GM23248 (cell line): ENCODE measurements around the gene SUPT3H. TPM values are rescaled to one million over a fixed set of nuclear protein-coding genes. Genes with fewer than 3 reads are reported as not detected.
A peak's percentile ranks its signal among the peaks of the same experiment; 100 is the strongest.

Experiments
- DNase-seq: peaks from one replicate; pipeline ENCODE4 v3.0.0-alpha.2; 2015
- H2AFZ ChIP-seq: fragments of 200-600 bp; sonication (generic); 2 replicates; pipeline ENCODE4 v1.6.1; 2016; ENCODE audit warnings: antibody characterized with exemption
- H3F3A ChIP-seq: fragments of 200-600 bp; sonication (generic); 2 replicates; pipeline ENCODE4 v1.6.1; 2016; ENCODE audit warnings: mild to moderate bottlenecking, antibody characterized with exemption, mixed run types; ENCODE audit not compliant: insufficient read depth
- H3K27ac ChIP-seq: fragments of 200-600 bp; sonication (generic); 2 replicates; pipeline ENCODE4 v1.5.1; 2016; ENCODE audit warnings: mild to moderate bottlenecking
- H3K27me3 ChIP-seq: fragments of 200-600 bp; sonication (generic); replicated peaks from 2 replicates; pipeline ENCODE4 v1.6.1; 2016; ENCODE audit warnings: mild to moderate bottlenecking; ENCODE audit not compliant: insufficient read depth
- H3K36me3 ChIP-seq: fragments of 200-600 bp; sonication (generic); 2 replicates; pipeline ENCODE4 v1.6.1; 2016; ENCODE audit warnings: low read depth, mild to moderate bottlenecking
- H3K4me1 ChIP-seq: fragments of 200-600 bp; sonication (generic); 2 replicates; pipeline ENCODE4 v1.6.1; 2016; ENCODE audit warnings: mild to moderate bottlenecking; ENCODE audit not compliant: insufficient read depth
- H3K4me2 ChIP-seq: fragments of 200-600 bp; sonication (generic); one replicate; pipeline ENCODE4 v1.6.1; 2016; ENCODE audit warnings: mild to moderate bottlenecking; ENCODE audit not compliant: unreplicated experiment
- H3K4me3 ChIP-seq: fragments of 200-600 bp; sonication (generic); 2 replicates; pipeline ENCODE4 v1.5.1; 2016; ENCODE audit warnings: mild to moderate bottlenecking
- H3K79me2 ChIP-seq: fragments of 200-600 bp; sonication (generic); 2 replicates; pipeline ENCODE4 v1.6.1; 2016; ENCODE audit warnings: mild to moderate bottlenecking; ENCODE audit not compliant: insufficient read depth
- H3K9ac ChIP-seq: fragments of 200-600 bp; sonication (generic); 2 replicates; pipeline ENCODE4 v1.6.1; 2016; ENCODE audit warnings: mild to moderate bottlenecking
- H3K9me2 ChIP-seq: fragments of 200-600 bp; sonication (generic); 2 replicates; pipeline ENCODE4 v1.6.1; 2016; ENCODE audit warnings: mixed run types, mild to moderate bottlenecking, moderate library complexity; ENCODE audit not compliant: insufficient read depth
- H3K9me3 ChIP-seq: fragments of 200-600 bp; sonication (generic); one replicate; pipeline ENCODE4 v1.6.1; 2017; ENCODE audit warnings: low read depth
- H4K20me1 ChIP-seq: fragments of 200-600 bp; sonication (generic); 2 replicates; pipeline ENCODE4 v1.6.0; 2016; ENCODE audit not compliant: insufficient read depth
- EZH2 ChIP-seq: fragments of 200-600 bp; sonication (generic); IDR thresholded peaks from 2 replicates; pipeline ENCODE4 v1.6.1; 2018; ENCODE audit warnings: antibody characterized with exemption, mild to moderate bottlenecking; ENCODE audit not compliant: insufficient read depth, poor library complexity, severe bottlenecking
- EZH2phosphoT487 ChIP-seq: fragments of 200-600 bp; sonication (generic); IDR thresholded peaks from 2 replicates; pipeline ENCODE4 v1.6.1; 2018; ENCODE audit warnings: antibody characterized with exemption, moderate library complexity, mild to moderate bottlenecking, low read depth; ENCODE audit not compliant: insufficient read depth
- WGBS, 2 experiments: methylation state at CpG; one replicate each; pipeline ENCODE4 v1.1.6; 2015 to 2017; ENCODE audit warnings: low lambda C conversion rate in 2 of 2, low coverage in 1 of 2; ENCODE audit errors: missing lambda C conversion rate in 2 of 2; 5-methylcytosine and 5-hydroxymethylcytosine counted together
- in situ Hi-C: fragments of 300-500 bp; cut with MboI; formaldehyde crosslinking; loops from 2 replicates; pipeline ENCODE4 v1.15.0; 2020
- polyA plus RNA-seq: library from polyadenylated mRNA; unstranded; fragments of >200 nt; fragmentation: Nextera tagmentation; extraction: Ambion mirVana; gene quantifications from 2 replicates; pipeline ENCODE4 v1.2.1, GENCODE V29; 2016
- total RNA-seq: library from RNA; depleted of rRNA; stranded (reverse); fragments of >200 nt; shearing (Covaris generic); gene quantifications from 2 replicates; pipeline ENCODE4 v1.2.3, GENCODE V29; 2014

Gene SUPT3H
- total and polyA plus RNA-seq, 2 experiments from 2014 or later = 9.3 to 12.4 TPM

DNA sequence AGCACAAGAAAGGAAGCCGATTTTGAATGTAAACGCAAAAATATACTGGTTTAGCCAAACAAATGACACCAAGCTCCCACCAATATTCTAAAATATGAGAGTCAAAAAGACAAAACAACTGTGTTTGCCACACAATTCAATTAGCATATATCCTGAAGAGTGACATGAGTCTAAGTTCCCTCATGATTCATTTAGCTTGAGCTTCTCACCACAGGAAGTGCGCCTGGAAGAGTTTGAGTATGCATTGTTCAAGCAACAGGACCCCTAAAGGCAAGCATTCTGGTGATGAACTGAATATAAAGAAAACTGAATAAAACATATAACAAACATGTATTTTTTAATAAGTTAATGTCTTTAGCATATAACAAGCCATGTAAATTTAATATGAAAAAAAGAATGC lies 164.8 kb downstream of the SUPT3H start:
- Histone ChIP-seq H3K4me1 (peaks cover 11% of the 10 kb centered on the region), H3K4me2 (no peak overlapping the region), H2AFZ (no peak overlapping the region), H3K9me3 (peaks cover 4% of the 10 kb centered on the region), H3F3A (peaks cover 6% of the 10 kb centered on the region; the same call in 1 of the 2 replicates), H3K27ac (no peak overlapping the region), H3K9me2 (no peaks in the 10 kb centered on the region), H4K20me1 (no peaks in the 10 kb centered on the region), H3K4me3 (no peak overlapping the region), H3K27me3 (no peaks in the 10 kb centered on the region), H3K36me3 (no peaks in the 10 kb centered on the region), H3K79me2 (no peaks in the 10 kb centered on the region), H3K9ac (no peak overlapping the region)
- no peak for TF ChIP-seq EZH2
- TF ChIP-seq EZH2phosphoT487 = no peak
- in situ Hi-C loops = no loop called here
- no peak for DNase-seq
- WGBS, 2 experiments = 60 to 63% methylated on average over 3 of the region's 3 CpGs

DNA sequence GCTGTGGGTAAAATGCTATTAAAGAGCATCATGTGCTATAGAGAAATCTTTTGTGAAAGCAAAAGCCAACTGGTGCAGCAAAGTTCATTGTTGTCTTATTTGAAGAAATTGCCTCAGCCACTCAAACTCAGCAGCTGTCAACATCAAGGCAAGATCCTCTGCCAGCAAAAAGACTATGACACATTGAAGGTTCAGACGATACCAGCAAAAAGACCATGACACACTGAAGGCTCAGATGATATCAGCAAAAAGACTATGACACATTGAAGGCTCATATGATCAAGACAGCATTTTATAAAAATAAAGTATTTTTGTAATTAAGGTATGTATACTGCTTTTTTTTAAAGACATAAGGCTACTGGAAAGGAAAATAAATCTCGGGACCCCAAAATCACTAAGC lies 168.0 kb downstream of the SUPT3H start:
- no peak for TF ChIP-seq EZH2phosphoT487
- no peak overlapping the region for H3K4me3 ChIP-seq
- H3K36me3 ChIP-seq = no peaks in the 10 kb centered on the region
- H4K20me1 ChIP-seq = no peaks in the 10 kb centered on the region
- no peak overlapping the region for H3K4me2 ChIP-seq
- peaks cover 6% of the 10 kb centered on the region; the same call in 1 of the 2 replicates for H3F3A ChIP-seq
- no peaks in the 10 kb centered on the region for H3K9me2 ChIP-seq
- no peak overlapping the region for H3K27ac ChIP-seq
- H3K9me3 ChIP-seq = no peaks in the 10 kb centered on the region
- no peaks in the 10 kb centered on the region for H3K27me3 ChIP-seq
- H3K79me2 ChIP-seq = no peaks in the 10 kb centered on the region
- no peak overlapping the region for H2AFZ ChIP-seq
- H3K4me1 ChIP-seq = peaks cover 11% of the 10 kb centered on the region
- 52 to 56% methylated on average over 2 of the region's 2 CpGs for WGBS, 2 experiments
- DNase-seq = peak; percentile 67
- in situ Hi-C loops = no loop called here
- H3K9ac ChIP-seq = no peak overlapping the region

DNA sequence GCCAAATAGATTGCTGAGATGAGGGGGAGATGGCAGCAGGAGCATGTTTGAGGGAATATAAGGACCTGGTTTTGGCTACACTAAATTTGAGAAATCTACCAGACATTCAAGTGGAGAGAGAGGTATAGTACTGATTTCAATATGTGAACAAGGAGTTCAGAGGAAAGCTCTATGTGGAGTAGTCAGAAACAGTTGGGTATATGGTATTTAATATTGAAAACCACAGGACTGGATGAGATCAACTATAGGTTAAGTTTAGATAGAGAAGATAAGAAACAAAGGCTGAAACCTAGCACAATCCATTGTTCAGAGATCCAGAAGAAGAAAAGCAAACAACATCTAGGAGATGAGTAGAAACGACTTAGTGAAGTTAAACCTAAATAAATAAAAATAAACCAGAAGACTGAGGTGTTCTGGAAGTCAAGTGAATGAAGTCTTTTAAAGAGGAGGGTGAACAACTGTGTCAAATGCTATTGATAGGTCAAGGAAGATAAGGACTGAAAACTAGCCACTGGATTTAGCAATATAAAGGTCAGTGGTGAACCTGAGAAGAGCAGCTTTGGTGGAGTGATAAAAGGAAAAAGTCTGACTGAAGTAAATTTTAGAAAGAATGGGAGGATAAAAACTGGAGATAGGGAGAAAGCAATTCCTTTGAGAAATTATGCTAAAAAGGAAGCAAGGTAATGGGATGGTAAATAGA lies 170.8 kb downstream of the SUPT3H start:
- no peaks in the 10 kb centered on the region for H3K79me2 ChIP-seq
- no peaks in the 10 kb centered on the region for H3K9me2 ChIP-seq
- H3K9ac ChIP-seq = no peak overlapping the region
- H3K4me3 ChIP-seq = no peak overlapping the region
- no peaks in the 10 kb centered on the region for H3K27me3 ChIP-seq
- H3K36me3 ChIP-seq = no peaks in the 10 kb centered on the region
- 83 to 88% methylated on average over 1 of the region's 1 CpG for WGBS, 2 experiments
- H3K4me1 ChIP-seq = peaks cover 11% of the 10 kb centered on the region
- H3K4me2 ChIP-seq = no peak overlapping the region
- no peak for TF ChIP-seq EZH2
- no peak for TF ChIP-seq EZH2phosphoT487
- peaks cover 6% of the 10 kb centered on the region; the same call in 1 of the 2 replicates for H3F3A ChIP-seq
- H4K20me1 ChIP-seq = no peaks in the 10 kb centered on the region
- DNase-seq = no peak
- H2AFZ ChIP-seq = no peak overlapping the region
- in situ Hi-C loops = no loop called here
- H3K9me3 ChIP-seq = no peaks in the 10 kb centered on the region
- H3K27ac ChIP-seq = no peak overlapping the region

DNA sequence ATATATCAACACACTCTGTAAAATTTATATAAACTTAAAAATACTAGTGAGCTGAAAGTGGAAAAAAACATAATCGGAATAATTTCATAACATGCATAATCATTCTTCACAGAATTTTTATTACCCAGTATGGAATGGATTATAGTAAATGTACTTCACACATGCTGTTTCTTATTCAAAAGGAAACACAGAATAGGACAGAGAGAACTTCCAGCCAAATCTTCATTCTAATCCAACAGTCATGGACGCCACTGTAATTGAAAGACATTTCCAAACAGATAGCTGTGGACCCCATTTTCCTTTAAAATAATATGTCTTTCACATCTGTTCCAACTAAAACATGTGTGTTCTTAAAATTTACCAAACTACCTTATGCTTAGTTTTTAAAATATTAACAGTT lies 176.2 kb downstream of the SUPT3H start:
- H3K9me2 ChIP-seq = no peaks in the 10 kb centered on the region
- no peak for DNase-seq
- H3K4me1 ChIP-seq = no peaks in the 10 kb centered on the region
- no peaks in the 10 kb centered on the region for H3K9me3 ChIP-seq
- H3K27ac ChIP-seq = no peak overlapping the region
- no peaks in the 10 kb centered on the region for H4K20me1 ChIP-seq
- no peaks in the 10 kb centered on the region for H3K36me3 ChIP-seq
- H3K27me3 ChIP-seq = no peaks in the 10 kb centered on the region
- no peak overlapping the region for H3K9ac ChIP-seq
- WGBS, 2 experiments = 97 to 100% methylated on average over 2 of the region's 2 CpGs
- no peak for TF ChIP-seq EZH2
- TF ChIP-seq EZH2phosphoT487 = no peak
- H3K4me2 ChIP-seq = no peak overlapping the region
- H3K79me2 ChIP-seq = no peaks in the 10 kb centered on the region
- H3F3A ChIP-seq = no peaks in the 10 kb centered on the region
- H2AFZ ChIP-seq = no peak overlapping the region
- in situ Hi-C loops = no loop called here
- H3K4me3 ChIP-seq = no peak overlapping the region

GRCh38 chr6:45200510-45200909 lies 177.2 kb downstream of the SUPT3H start:
- no peaks in the 10 kb centered on the region for H3K36me3 ChIP-seq
- H3K4me3 ChIP-seq = no peak overlapping the region
- H3K27ac ChIP-seq = no peak overlapping the region
- H3K4me1 ChIP-seq = no peaks in the 10 kb centered on the region
- H3K9me2 ChIP-seq = no peaks in the 10 kb centered on the region
- H2AFZ ChIP-seq = no peak overlapping the region
- H3K79me2 ChIP-seq = no peaks in the 10 kb centered on the region
- no peak overlapping the region for H3K9ac ChIP-seq
- no peaks in the 10 kb centered on the region for H3K9me3 ChIP-seq
- H3K4me2 ChIP-seq = no peak overlapping the region
- in situ Hi-C loops = no loop called here
- TF ChIP-seq EZH2 (no peak), EZH2phosphoT487 (no peak)
- no peaks in the 10 kb centered on the region for H4K20me1 ChIP-seq
- no peaks in the 10 kb centered on the region for H3K27me3 ChIP-seq
- no peak for DNase-seq
- no peaks in the 10 kb centered on the region for H3F3A ChIP-seq
